ENCODE measurements around the gene TXN2.
"Not testable (repeated sequence)": the region's sequence is repeated elsewhere in the genome, so short reads cannot be mapped to it uniquely, and the experiment has no call there.

Gene TXN2

GRCh38 chr22:36425977-36426523, 55.4 kb downstream of the TXN2 start:
- DNase-seq, result no peak

- DNase-seq, result no peak
These were observed 56.4 kb downstream of the TXN2 start for GRCh38 chr22:36424901-36425579.

DNA sequence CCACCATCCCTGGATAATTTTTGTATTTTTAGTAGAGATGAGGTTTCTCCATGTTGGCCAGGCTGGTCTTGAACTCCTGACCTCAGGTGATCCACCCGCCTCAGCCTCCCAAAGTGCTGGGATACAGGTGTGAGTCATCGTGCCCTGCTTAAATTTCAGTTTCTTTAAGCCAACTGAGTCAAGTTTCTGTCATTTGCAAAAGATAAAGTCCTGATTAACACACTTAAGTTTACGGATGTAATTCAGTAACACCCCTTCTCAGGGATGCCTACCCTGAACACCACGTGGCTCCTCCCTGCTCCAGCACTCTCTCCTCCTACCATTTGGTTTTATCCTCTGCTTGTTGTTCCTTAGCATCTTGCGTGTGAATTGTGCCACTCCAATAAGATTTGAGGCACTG, 57.0 kb downstream of the TXN2 start:
- not testable (repeated sequence) for DNase-seq

DNA sequence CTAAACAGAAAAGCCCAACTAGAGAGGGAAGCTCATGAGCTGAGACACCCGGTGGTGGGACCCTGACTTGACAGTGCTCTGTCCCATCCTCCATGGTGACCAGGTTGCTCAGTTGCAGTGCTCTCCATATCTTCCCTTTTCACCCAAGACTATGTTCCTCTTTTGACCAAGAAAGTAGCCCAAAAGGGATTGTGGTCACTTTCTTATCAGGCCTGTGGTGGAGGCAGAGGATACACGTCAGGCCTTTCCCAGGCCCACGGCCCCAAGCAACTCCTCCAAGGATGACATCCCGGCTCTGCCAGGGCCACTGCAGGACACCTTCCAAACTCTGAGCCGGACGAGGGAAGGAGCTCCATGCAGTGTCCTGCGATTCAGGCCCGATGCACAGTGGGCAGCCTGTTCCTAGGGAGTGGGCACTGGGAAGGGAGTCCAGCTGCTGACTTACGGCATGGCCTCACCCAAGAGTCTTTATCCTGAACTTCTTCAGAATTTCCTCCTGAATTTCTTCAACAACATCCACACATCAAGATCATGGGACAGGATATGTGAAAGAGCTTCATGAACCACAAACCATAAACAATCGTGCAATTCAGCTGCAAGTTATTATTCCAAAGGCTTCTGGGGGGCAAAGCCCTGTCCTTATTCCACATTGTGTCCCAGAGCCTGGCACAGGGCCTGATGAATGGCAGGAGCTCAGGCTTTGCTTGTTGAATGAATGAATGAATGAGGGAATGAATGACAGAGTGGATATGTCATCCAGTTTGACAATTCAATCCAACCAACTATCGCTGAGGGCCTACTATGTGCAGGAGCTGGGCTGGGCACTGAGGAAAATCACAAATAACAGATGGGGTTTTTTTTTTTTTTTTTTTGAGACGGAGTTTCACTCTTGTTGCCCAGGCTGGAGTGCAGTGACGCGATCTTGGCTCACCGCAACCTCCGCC, 57.7 kb downstream of the TXN2 start:
- no peak for DNase-seq

GRCh38 chr22:36422287-36423014, 59.0 kb downstream of the TXN2 start:
- DNase-seq, result no peak

- DNase-seq, result no peak
These were observed 61.2 kb downstream of the TXN2 start for GRCh38 chr22:36419912-36420882.

GRCh38 chr22:36419177-36419911, 62.1 kb downstream of the TXN2 start:
- no peak for DNase-seq

DNA sequence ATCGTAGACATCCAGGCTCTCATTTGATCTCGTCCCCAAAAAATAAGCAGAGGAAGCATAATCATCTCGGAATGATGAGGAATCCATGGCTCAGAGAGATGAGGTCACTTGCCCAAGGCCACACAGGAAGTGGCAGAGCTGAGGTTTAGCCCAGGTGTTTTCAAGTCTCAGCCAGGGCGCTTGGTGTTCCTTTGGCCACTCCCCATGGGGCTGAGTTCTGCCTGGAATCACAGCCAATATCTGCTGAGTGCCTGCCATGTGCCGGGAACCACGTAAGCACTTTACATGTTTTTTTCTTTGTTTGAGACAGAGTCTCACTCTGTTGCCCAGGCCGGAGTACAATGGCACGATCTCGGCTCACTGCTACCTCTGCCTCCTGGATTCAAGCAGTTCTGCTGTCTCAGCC, 64.2 kb downstream of the TXN2 start:
- no peak for DNase-seq

All from T1000 (cell line).